ENCODE measurements around the gene PPFIBP2. TPM values are rescaled to one million over a fixed set of nuclear protein-coding genes. Genes with fewer than 3 reads are reported as not detected.

PPFIBP2 gene
- total RNA-seq, 2 experiments from 2014 or later, result 102 to 182 TPM

GRCh38 chr11:7621554-7621953 is 107.8 kb downstream of the PPFIBP2 start:
- no peak for TF ChIP-seq EZH2phosphoT487 (IDR thresholded peaks at IDR 0.05; ENCODE audit: borderline replicate concordance, low read depth, low read length)
- no peak for TF ChIP-seq CTCF (conservative IDR thresholded peaks at IDR 0.05; ENCODE audit: low read length)
- no TSS peak for BruUV-seq (replicated peaks)
- CTCF ChIA-PET (ENCODE audit: unreplicated experiment), result no interaction called here

GRCh38 chr11:7622721-7623120 is 108.9 kb downstream of the PPFIBP2 start:
- H2AFZ ChIP-seq (ENCODE audit: low read length), result no peak overlapping the region
- CTCF ChIA-PET (ENCODE audit: unreplicated experiment), result interaction anchor here (1.2 kb wide), 1 partner anchor 46 kb away, joined by 5 read pairs; no protein-coding TSS in a partner anchor
- H3K9me3 ChIP-seq (ENCODE audit: low read length), result no peaks in the 10 kb centered on the region
- H3K4me2 ChIP-seq (ENCODE audit: low read length), result no peak overlapping the region
- H3K4me3 ChIP-seq (ENCODE audit: low read depth, low read length, poor library complexity, severe bottlenecking), result no peak overlapping the region
- no peaks in the 10 kb centered on the region for H3K9me2 ChIP-seq (ENCODE audit: insufficient read depth, low read length)
- POLR2A ChIA-PET, result interaction anchor here (1.6 kb wide), 1 partner anchor 29 kb away, joined by 6 read pairs; no protein-coding TSS in a partner anchor
- DNase-seq (ENCODE audit: low spot score), result no peak
- TF ChIP-seq CTCF (conservative IDR thresholded peaks at IDR 0.05; ENCODE audit: low read length) (no peak), EZH2phosphoT487 (IDR thresholded peaks at IDR 0.05; ENCODE audit: borderline replicate concordance, low read depth, low read length) (no peak)
- H3K79me2 ChIP-seq (ENCODE audit: insufficient read depth, low read depth, low read length), result no peaks in the 10 kb centered on the region
- peaks cover 87% of the 10 kb centered on the region for H3K36me3 ChIP-seq (ENCODE audit: insufficient read depth, low read length)
- no TSS peak for BruUV-seq (replicated peaks)
- intact Hi-C loops (cut with micrococcal nuclease; ENCODE audit: unreplicated experiment), result no loop called here
- H3K4me1 ChIP-seq (ENCODE audit: insufficient read depth, low read length, poor library complexity, severe bottlenecking), result no peaks in the 10 kb centered on the region
- no peak overlapping the region for H3K27ac ChIP-seq (ENCODE audit: low read depth, low read length, poor library complexity, severe bottlenecking)
- H4K20me1 ChIP-seq (ENCODE audit: insufficient read depth, low read length), result no peaks in the 10 kb centered on the region

More at GRCh38 chr11:7621554-7621953, 107.8 kb downstream of the PPFIBP2 start:
- Histone ChIP-seq H4K20me1 (ENCODE audit: insufficient read depth, low read length) (no peaks in the 10 kb centered on the region), H3K9me2 (ENCODE audit: insufficient read depth, low read length) (no peaks in the 10 kb centered on the region), H3K4me2 (ENCODE audit: low read length) (no peak overlapping the region), H3K4me1 (ENCODE audit: insufficient read depth, low read length, poor library complexity, severe bottlenecking) (no peaks in the 10 kb centered on the region), H3K27ac (ENCODE audit: low read depth, low read length, poor library complexity, severe bottlenecking) (no peak overlapping the region), H3K4me3 (ENCODE audit: low read depth, low read length, poor library complexity, severe bottlenecking) (no peak overlapping the region), H3K79me2 (ENCODE audit: insufficient read depth, low read depth, low read length) (no peaks in the 10 kb centered on the region), H2AFZ (ENCODE audit: low read length) (no peak overlapping the region), H3K36me3 (ENCODE audit: insufficient read depth, low read length) (peaks cover 88% of the 10 kb centered on the region), H3K9me3 (ENCODE audit: low read length) (no peaks in the 10 kb centered on the region)
- intact Hi-C loops (cut with micrococcal nuclease; ENCODE audit: unreplicated experiment), result no loop called here
- no peak for DNase-seq (ENCODE audit: low spot score)
- POLR2A ChIA-PET, result interaction anchor here (1.6 kb wide), 1 partner anchor 28 kb away, joined by 6 read pairs; no protein-coding TSS in a partner anchor

GRCh38 chr11:7628660-7629059 is 114.9 kb downstream of the PPFIBP2 start:
- H4K20me1 ChIP-seq (ENCODE audit: insufficient read depth, low read length), result no peaks in the 10 kb centered on the region
- no peak overlapping the region for H2AFZ ChIP-seq (ENCODE audit: low read length)
- no peaks in the 10 kb centered on the region for H3K79me2 ChIP-seq (ENCODE audit: insufficient read depth, low read depth, low read length)
- CTCF ChIA-PET (ENCODE audit: unreplicated experiment), result interaction anchor here (0.6 kb wide), 1 partner anchor 1226 kb away, joined by 3 read pairs; no protein-coding TSS in a partner anchor
- POLR2A ChIA-PET, result no interaction called here
- no peak overlapping the region for H3K27ac ChIP-seq (ENCODE audit: low read depth, low read length, poor library complexity, severe bottlenecking)
- no TSS peak for BruUV-seq (replicated peaks)
- H3K9me3 ChIP-seq (ENCODE audit: low read length), result no peaks in the 10 kb centered on the region
- no peak for DNase-seq (ENCODE audit: low spot score)
- no peak overlapping the region for H3K4me3 ChIP-seq (ENCODE audit: low read depth, low read length, poor library complexity, severe bottlenecking)
- no peaks in the 10 kb centered on the region for H3K9me2 ChIP-seq (ENCODE audit: insufficient read depth, low read length)
- intact Hi-C loops (cut with micrococcal nuclease; ENCODE audit: unreplicated experiment), result no loop called here
- TF ChIP-seq CTCF (conservative IDR thresholded peaks at IDR 0.05; ENCODE audit: low read length), result no peak
- peaks cover 99% of the 10 kb centered on the region for H3K36me3 ChIP-seq (ENCODE audit: insufficient read depth, low read length)
- H3K4me2 ChIP-seq (ENCODE audit: low read length), result no peak overlapping the region
- H3K4me1 ChIP-seq (ENCODE audit: insufficient read depth, low read length, poor library complexity, severe bottlenecking), result no peaks in the 10 kb centered on the region
